CD4-positive, alpha-beta memory T cell (primary cell): ENCODE measurements around the gene CHMP3. TPM values are rescaled to one million over a fixed set of nuclear protein-coding genes. Genes with fewer than 3 reads are reported as not detected.

Experiments used
- CTCF ChIA-PET: fragments of 350-600 bp; sonication (Branson Sonifier 250); formaldehyde crosslinking; loops from one replicate; lab custom pipeline; 2021; ENCODE audit warnings: inconsistent platforms; ENCODE audit not compliant: partially characterized antibody; lab: Charles Lee
- POLR2A ChIA-PET: fragments of 350-600 bp; sonication (Branson Sonifier 250); formaldehyde crosslinking; loops from one replicate; lab custom pipeline; 2021; ENCODE audit not compliant: partially characterized antibody; lab: Charles Lee
- DNase-seq, 5 donors: peaks; one replicate each; pipeline versions ENCODE4 v3.0.0 to v3.0.0-alpha.2; 2020 to 2022; ENCODE audit warnings: mixed read lengths in 1 of 5
- H3K27ac ChIP-seq: one replicate; pipeline ENCODE4 v1.7.0; 2013; ENCODE audit warnings: low read depth, low read length
- H3K27me3 ChIP-seq: 2 replicates; pipeline ENCODE4 v1.7.0; 2013; ENCODE audit warnings: mild to moderate bottlenecking, low read length, moderate library complexity; ENCODE audit not compliant: insufficient read depth
- H3K36me3 ChIP-seq: 2 replicates; pipeline ENCODE4 v1.7.0; 2013; ENCODE audit warnings: mild to moderate bottlenecking, low read length, moderate library complexity; ENCODE audit not compliant: insufficient read depth
- H3K4me1 ChIP-seq: 2 replicates; pipeline ENCODE4 v1.7.0; 2013; ENCODE audit warnings: mild to moderate bottlenecking, low read length, moderate library complexity; ENCODE audit not compliant: insufficient read depth
- H3K4me3 ChIP-seq, 2 donors: one replicate each; pipeline ENCODE4 v1.7.0; 2013; ENCODE audit warnings: low read length in 2 of 2, mild to moderate bottlenecking in 1 of 2
- H3K9me3 ChIP-seq, 2 donors: one replicate each; pipeline ENCODE4 v1.7.0; 2013; ENCODE audit warnings: low read length in 2 of 2, control low read depth in 1 of 2; ENCODE audit not compliant: control insufficient read depth in 1 of 2
- H3K27ac Mint-ChIP-seq, 7 donors: one replicate each; pipeline ENCODE4 v1.8.0; 2020 to 2021; ENCODE audit warnings: mixed read lengths in 7 of 7, mild to moderate bottlenecking in 6 of 7, inconsistent platforms in 3 of 7, moderate library complexity in 3 of 7
- H3K27me3 Mint-ChIP-seq, 2 donors: one replicate each; pipeline ENCODE4 v1.8.0; 2020 to 2021; ENCODE audit warnings: mixed read lengths in 2 of 2
- H3K36me3 Mint-ChIP-seq, 2 donors: one replicate each; pipeline ENCODE4 v1.8.0; 2020 to 2021; ENCODE audit warnings: mixed read lengths in 2 of 2, inconsistent platforms in 1 of 2, mild to moderate bottlenecking in 1 of 2
- H3K4me1 Mint-ChIP-seq, 4 donors: one replicate each; pipeline ENCODE4 v1.8.0; 2020 to 2021; ENCODE audit warnings: mixed read lengths in 4 of 4, mild to moderate bottlenecking in 1 of 4
- H3K4me3 Mint-ChIP-seq, 8 donors: one replicate each; pipeline ENCODE4 v1.8.0; 2020 to 2021; ENCODE audit warnings: mixed read lengths in 8 of 8, mild to moderate bottlenecking in 7 of 8, moderate library complexity in 6 of 8, inconsistent platforms in 3 of 8
- H3K9me3 Mint-ChIP-seq, 8 donors: one replicate each; pipeline ENCODE4 v1.8.0; 2020 to 2021; ENCODE audit warnings: mixed read lengths in 8 of 8, mild to moderate bottlenecking in 5 of 8, inconsistent platforms in 3 of 8, moderate library complexity in 1 of 8
- intact Hi-C: fragments of 100-400 bp; cut with micrococcal nuclease; formaldehyde crosslinking; loops from one replicate; pipeline ENCODE4 v1.15.1; 2023
- polyA plus RNA-seq, 2 donors: library from polyadenylated mRNA; unstranded; fragments of 300-500 nt; fragmentation: Illumina TruSeq; gene quantifications; one replicate each; pipeline ENCODE4 v1.2.3, GENCODE V29; 2021
- total RNA-seq, 2 experiments: library from RNA; stranded (reverse); gene quantifications; one replicate each; pipeline ENCODE4 v1.2.3, GENCODE V29; 2021

The CHMP3 gene
- total and polyA plus RNA-seq, 4 experiments from 2014 or later: 78.5 to 83.6 (median 82.3) TPM

- no peak overlapping the region for H3K4me3 ChIP-seq
- ChIA-PET CTCF (no interaction called here), POLR2A (no interaction called here)
- no peak for DNase-seq
- H3K36me3 ChIP-seq: peaks cover 74% of the 10 kb centered on the region
- H3K36me3 Mint-ChIP-seq: peaks cover 90 to 93% of the 10 kb centered on the region in 2 donors
- no peaks in the 10 kb centered on the region for H3K27me3 ChIP-seq
- H3K27ac ChIP-seq: no peak overlapping the region
- H3K27me3 Mint-ChIP-seq: no peaks in the 10 kb centered on the region
- no peaks in the 10 kb centered on the region for H3K4me1 ChIP-seq
- no peaks in the 10 kb centered on the region for H3K9me3 ChIP-seq
- H3K4me3 Mint-ChIP-seq: no peak overlapping the region
- no peaks in the 10 kb centered on the region for H3K9me3 Mint-ChIP-seq
- H3K4me1 Mint-ChIP-seq: peaks cover 7 to 14% (median 9%) of the 10 kb centered on the region in 4 donors
- intact Hi-C loops: no loop called here
- H3K27ac Mint-ChIP-seq: peak overlapping the region in 4 of 7 donors; percentile 5 to 60 (median 38)
Observed at GRCh38 chr2:86490245-86490644, 73.0 kb downstream of the CHMP3 start.

GRCh38 chr2:86489542-86489941 lies 73.7 kb downstream of the CHMP3 start:
- Mint-ChIP-seq H3K4me1 (peaks cover 6 to 13% (median 8%) of the 10 kb centered on the region in 4 donors), H3K27me3 (no peaks in the 10 kb centered on the region), H3K36me3 (peaks cover 91 to 95% of the 10 kb centered on the region in 2 donors), H3K4me3 (no peak overlapping the region), H3K9me3 (no peaks in the 10 kb centered on the region), H3K27ac (peak overlapping the region in 3 of 7 donors; percentile 2 to 22 (median 5))
- H3K4me1 ChIP-seq: no peaks in the 10 kb centered on the region
- no peak overlapping the region for H3K27ac ChIP-seq
- no peaks in the 10 kb centered on the region for H3K9me3 ChIP-seq
- intact Hi-C loops: no loop called here
- H3K4me3 ChIP-seq: no peak overlapping the region
- H3K36me3 ChIP-seq: peaks cover 81% of the 10 kb centered on the region
- no peak for DNase-seq
- ChIA-PET POLR2A (no interaction called here), CTCF (no interaction called here)
- no peaks in the 10 kb centered on the region for H3K27me3 ChIP-seq

DNA sequence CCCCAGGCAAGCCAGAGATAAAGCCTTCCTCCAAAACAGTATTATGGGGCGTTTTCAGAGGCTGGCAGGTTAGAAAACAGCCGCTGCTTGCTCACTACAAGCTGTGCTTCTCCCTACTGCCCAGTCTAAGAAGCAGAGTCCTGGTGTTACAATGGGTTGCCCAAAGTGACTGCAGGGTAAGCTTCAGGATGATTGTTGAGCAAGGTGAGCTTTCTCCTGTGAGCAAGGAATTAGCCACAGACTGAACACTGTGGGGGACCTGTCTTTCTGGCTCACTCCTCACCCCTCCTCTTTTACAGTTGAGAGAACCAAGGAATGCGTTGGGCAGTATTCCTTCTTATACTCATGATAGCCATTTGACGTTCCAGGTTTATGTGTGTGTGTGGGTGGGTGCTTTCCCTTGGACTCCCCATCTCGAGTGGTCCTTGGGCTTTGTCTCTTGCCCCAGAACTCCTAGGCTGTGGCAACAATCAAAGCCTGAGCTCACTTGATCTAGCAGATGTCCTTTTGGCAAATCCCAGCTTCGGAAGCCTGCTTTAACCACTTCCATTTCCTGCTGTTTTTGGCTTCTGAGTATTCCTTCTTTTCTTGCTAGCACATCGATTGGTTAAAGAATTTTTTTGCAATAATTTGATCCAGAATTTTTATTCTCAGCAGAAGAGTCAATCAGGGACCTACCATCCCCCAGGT lies 74.5 kb downstream of the CHMP3 start:
- H3K9me3 ChIP-seq: no peaks in the 10 kb centered on the region
- intact Hi-C loops: no loop called here
- ChIA-PET CTCF (interaction anchor here (1.1 kb wide), 1 partner anchor 15 kb away, joined by 3 read pairs; no protein-coding TSS in a partner anchor), POLR2A (interaction anchor here (0.7 to 1.0 kb wide), 2 partner anchors 8 to 9 kb away, joined by 3 to 4 read pairs; no protein-coding TSS in a partner anchor)
- Mint-ChIP-seq H3K27ac (peak overlapping the region in 4 of 7 donors; percentile 36 to 79 (median 62)), H3K4me1 (peaks cover 0 to 7% (median 5%) of the 10 kb centered on the region in 4 donors), H3K36me3 (peaks cover 91 to 95% of the 10 kb centered on the region in 2 donors), H3K27me3 (no peaks in the 10 kb centered on the region), H3K9me3 (no peaks in the 10 kb centered on the region), H3K4me3 (no peak overlapping the region)
- H3K27ac ChIP-seq: no peak overlapping the region
- peaks cover 90% of the 10 kb centered on the region for H3K36me3 ChIP-seq
- H3K27me3 ChIP-seq: no peaks in the 10 kb centered on the region
- no peaks in the 10 kb centered on the region for H3K4me1 ChIP-seq
- no peak overlapping the region for H3K4me3 ChIP-seq
- DNase-seq: no peak

DNA sequence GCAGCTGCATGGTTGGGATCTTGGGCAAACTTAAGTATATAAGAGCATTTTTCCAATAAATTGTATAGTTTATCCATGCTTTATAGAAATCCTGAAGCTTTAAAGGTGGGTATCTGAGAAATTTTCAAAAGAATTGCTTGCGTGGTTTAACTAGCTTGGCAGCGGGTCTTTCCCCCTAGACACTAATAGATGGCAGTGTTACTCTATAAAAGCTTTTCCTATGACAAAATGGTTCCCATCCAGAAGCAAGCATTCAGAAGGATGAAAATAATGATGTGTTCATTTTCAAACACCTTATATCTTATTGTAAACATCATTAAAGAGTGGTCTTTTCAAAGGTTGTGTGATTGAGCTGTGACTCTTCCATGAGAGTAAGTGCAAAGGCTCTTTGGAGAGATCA lies 76.2 kb downstream of the CHMP3 start:
- no peak overlapping the region for H3K4me3 ChIP-seq
- intact Hi-C loops: no loop called here
- POLR2A ChIA-PET: interaction anchor here (0.9 to 1.6 kb wide), 3 partner anchors 19 to 136 kb away, joined by 3 to 7 read pairs (median 3); partner anchors contain the start of gene KDM3A
- peaks cover 96% of the 10 kb centered on the region for H3K36me3 ChIP-seq
- Mint-ChIP-seq H3K36me3 (peaks cover 96 to 98% of the 10 kb centered on the region in 2 donors), H3K9me3 (no peaks in the 10 kb centered on the region), H3K27ac (peak overlapping the region in 2 of 7 donors; percentile 56 to 84), H3K4me3 (no peak overlapping the region), H3K4me1 (peaks cover 0 to 8% (median 6%) of the 10 kb centered on the region in 4 donors), H3K27me3 (no peaks in the 10 kb centered on the region)
- H3K27me3 ChIP-seq: no peaks in the 10 kb centered on the region
- no peak overlapping the region for H3K27ac ChIP-seq
- CTCF ChIA-PET: interaction anchor here (0.7 to 1.4 kb wide), 5 partner anchors 12 to 352 kb away, joined by 3 to 4 read pairs (median 3); no protein-coding TSS in a partner anchor
- H3K4me1 ChIP-seq: no peaks in the 10 kb centered on the region
- no peaks in the 10 kb centered on the region for H3K9me3 ChIP-seq
- no peak for DNase-seq

GRCh38 chr2:86485802-86486201 lies 77.4 kb downstream of the CHMP3 start:
- CTCF ChIA-PET: interaction anchor here (1.3 kb wide), 1 partner anchor 189 kb away, joined by 5 read pairs; no protein-coding TSS in a partner anchor
- Mint-ChIP-seq H3K27ac (peak overlapping the region in 4 of 7 donors; percentile 4 to 77 (median 48)), H3K36me3 (peaks cover 92 to 96% of the 10 kb centered on the region in 2 donors), H3K27me3 (no peaks in the 10 kb centered on the region), H3K4me1 (peaks cover 0 to 12% (median 8%) of the 10 kb centered on the region in 4 donors), H3K9me3 (no peaks in the 10 kb centered on the region), H3K4me3 (no peak overlapping the region)
- POLR2A ChIA-PET: no interaction called here
- H3K4me1 ChIP-seq: no peaks in the 10 kb centered on the region
- intact Hi-C loops: no loop called here
- no peaks in the 10 kb centered on the region for H3K27me3 ChIP-seq
- H3K27ac ChIP-seq: no peak overlapping the region
- no peak overlapping the region for H3K4me3 ChIP-seq
- no peak for DNase-seq
- no peaks in the 10 kb centered on the region for H3K9me3 ChIP-seq
- peaks cover 93% of the 10 kb centered on the region for H3K36me3 ChIP-seq

- Histone ChIP-seq H3K27ac (no peak overlapping the region), H3K27me3 (no peaks in the 10 kb centered on the region), H3K9me3 (no peaks in the 10 kb centered on the region), H3K4me3 (no peak overlapping the region), H3K4me1 (no peaks in the 10 kb centered on the region), H3K36me3 (peaks cover 92% of the 10 kb centered on the region)
- ChIA-PET CTCF (interaction anchor here (1.3 kb wide), 1 partner anchor 189 kb away, joined by 5 read pairs; no protein-coding TSS in a partner anchor), POLR2A (no interaction called here)
- Mint-ChIP-seq H3K27me3 (no peaks in the 10 kb centered on the region), H3K36me3 (peaks cover 92 to 96% of the 10 kb centered on the region in 2 donors), H3K4me3 (no peak overlapping the region), H3K27ac (peak overlapping the region; percentile 33 to 81 (median 45)), H3K4me1 (peaks cover 0 to 12% (median 8%) of the 10 kb centered on the region in 4 donors), H3K9me3 (no peaks in the 10 kb centered on the region)
- DNase-seq: no peak
- intact Hi-C loops: no loop called here
Observed at GRCh38 chr2:86485103-86485502, 78.1 kb downstream of the CHMP3 start.

DNA sequence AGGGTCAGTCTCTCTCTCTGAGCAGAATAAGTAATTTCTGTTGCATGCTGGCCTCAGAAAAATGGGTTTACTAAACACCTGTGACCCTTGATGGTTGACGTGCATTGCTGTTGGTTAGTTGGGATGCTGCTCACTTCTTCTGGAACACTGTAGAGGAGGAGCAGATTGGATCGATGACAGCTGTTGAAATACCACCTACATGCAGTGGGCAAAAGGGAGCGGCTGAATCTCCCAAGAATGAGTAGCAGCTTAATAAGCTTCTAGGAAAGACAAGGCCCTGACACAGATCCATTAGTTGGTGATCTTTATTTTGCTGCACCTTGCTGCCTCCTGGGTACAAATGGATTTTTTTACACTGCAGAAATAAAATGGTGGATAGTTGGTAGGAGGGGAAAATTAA lies 78.9 kb downstream of the CHMP3 start:
- DNase-seq: no peak
- CTCF ChIA-PET: interaction anchor here (1.3 kb wide), 1 partner anchor 190 kb away, joined by 5 read pairs; no protein-coding TSS in a partner anchor
- Histone ChIP-seq H3K4me1 (no peaks in the 10 kb centered on the region), H3K36me3 (peaks cover 93% of the 10 kb centered on the region), H3K27ac (no peak overlapping the region), H3K9me3 (no peaks in the 10 kb centered on the region), H3K4me3 (no peak overlapping the region), H3K27me3 (no peaks in the 10 kb centered on the region)
- intact Hi-C loops: no loop called here
- POLR2A ChIA-PET: no interaction called here
- Mint-ChIP-seq H3K27me3 (no peaks in the 10 kb centered on the region), H3K36me3 (peaks cover 91 to 96% of the 10 kb centered on the region in 2 donors), H3K4me3 (no peak overlapping the region), H3K27ac (peak overlapping the region in 4 of 7 donors; percentile 24 to 81 (median 45)), H3K4me1 (peaks cover 0 to 12% (median 8%) of the 10 kb centered on the region in 4 donors), H3K9me3 (no peaks in the 10 kb centered on the region)
